GM19043 (cell line): ENCODE measurements around the gene TLR9.

Experiments
- ATAC-seq: cut with Tn5 transposase; IDR thresholded peaks from one replicate; pipeline ENCODE4 v1.9.1; 2021; ENCODE audit warnings: low read depth; ENCODE audit not compliant: unreplicated experiment

The TLR9 gene

GRCh38 chr3:52232279-52233107 is 7.0 kb upstream of the TLR9 start:
- no peak for ATAC-seq

- no peak for ATAC-seq
Measured at GRCh38 chr3:52231502-52232278, 6.2 kb upstream of the TLR9 start.

- no peak for ATAC-seq
Measured at GRCh38 chr3:52230889-52231499, 5.5 kb upstream of the TLR9 start.

- no peak for ATAC-seq
Measured at GRCh38 chr3:52230461-52230860, 5.0 kb upstream of the TLR9 start.

- no peak for ATAC-seq
Measured at GRCh38 chr3:52229656-52230055, 4.2 kb upstream of the TLR9 start.

GRCh38 chr3:52228751-52229291 is 3.4 kb upstream of the TLR9 start:
- ATAC-seq: no peak

GRCh38 chr3:52228266-52228665 is 2.8 kb upstream of the TLR9 start:
- no peak for ATAC-seq

GRCh38 chr3:52227766-52228165 is 2.3 kb upstream of the TLR9 start:
- ATAC-seq: no peak

- ATAC-seq: no peak
Measured at GRCh38 chr3:52227117-52227516, 1.7 kb upstream of the TLR9 start.

- peak; percentile 30 for ATAC-seq
Measured at GRCh38 chr3:52226229-52226817, 878 bp upstream of the TLR9 start.

- no peak for ATAC-seq
Measured at GRCh38 chr3:52223449-52224408, 1.7 kb downstream of the TLR9 start.

- ATAC-seq: no peak
Measured at GRCh38 chr3:52222319-52223221, 2.9 kb downstream of the TLR9 start.

GRCh38 chr3:52221563-52222318 is 3.7 kb downstream of the TLR9 start:
- ATAC-seq: no peak

GRCh38 chr3:52221141-52221562 is 4.3 kb downstream of the TLR9 start:
- ATAC-seq: no peak

GRCh38 chr3:52220380-52221026 is 4.9 kb downstream of the TLR9 start:
- no peak for ATAC-seq

GRCh38 chr3:52218937-52219650 is 6.4 kb downstream of the TLR9 start:
- no peak for ATAC-seq

- no peak for ATAC-seq
Measured at GRCh38 chr3:52218454-52218853, 7.0 kb downstream of the TLR9 start.
